Right hindlimb (tissue), 1 donor: ENCODE data around the gene TMEM123.

ENCODE experiments used
- DNase-seq: peaks from one replicate; pipeline ENCODE4 v3.0.0-alpha.2; 2018

Gene TMEM123, protein sequence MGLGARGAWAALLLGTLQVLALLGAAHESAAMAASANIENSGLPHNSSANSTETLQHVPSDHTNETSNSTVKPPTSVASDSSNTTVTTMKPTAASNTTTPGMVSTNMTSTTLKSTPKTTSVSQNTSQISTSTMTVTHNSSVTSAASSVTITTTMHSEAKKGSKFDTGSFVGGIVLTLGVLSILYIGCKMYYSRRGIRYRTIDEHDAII

GRCh38 chr11:102452461-102453301 lies at the start of gene TMEM123:
Gene TMEM123 (minus strand): TSS chr11:102452765. CDS start chr11:102452623, 142 bp downstream.
- DNase-seq = peak; percentile 89

DNA sequence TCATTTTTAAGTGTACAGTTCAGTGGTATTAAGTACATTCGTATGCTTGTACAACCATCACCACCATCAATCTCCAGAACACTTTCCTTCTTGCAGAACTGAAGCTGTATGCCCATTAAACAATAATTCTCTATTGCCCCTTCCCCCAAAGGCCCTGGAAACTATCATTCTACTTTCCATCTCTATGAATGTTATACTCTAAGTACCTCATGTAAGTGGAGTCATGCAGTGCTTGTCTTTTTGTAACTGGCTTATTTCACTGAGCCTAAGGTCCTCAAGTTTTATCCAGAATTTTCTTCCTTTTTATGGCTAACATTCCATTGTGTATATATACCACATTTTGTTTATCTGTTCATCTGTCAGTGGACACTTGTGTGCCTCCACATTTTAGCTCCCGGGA lies 48.3 kb upstream of the TMEM123 start:
- DNase-seq = no peak

- no peak for DNase-seq
These were observed 47.4 kb upstream of the TMEM123 start for GRCh38 chr11:102499931-102500330.

GRCh38 chr11:102499151-102499550 lies 46.6 kb upstream of the TMEM123 start:
- no peak for DNase-seq

GRCh38 chr11:102497061-102497460 lies 44.5 kb upstream of the TMEM123 start:
- no peak for DNase-seq

DNA sequence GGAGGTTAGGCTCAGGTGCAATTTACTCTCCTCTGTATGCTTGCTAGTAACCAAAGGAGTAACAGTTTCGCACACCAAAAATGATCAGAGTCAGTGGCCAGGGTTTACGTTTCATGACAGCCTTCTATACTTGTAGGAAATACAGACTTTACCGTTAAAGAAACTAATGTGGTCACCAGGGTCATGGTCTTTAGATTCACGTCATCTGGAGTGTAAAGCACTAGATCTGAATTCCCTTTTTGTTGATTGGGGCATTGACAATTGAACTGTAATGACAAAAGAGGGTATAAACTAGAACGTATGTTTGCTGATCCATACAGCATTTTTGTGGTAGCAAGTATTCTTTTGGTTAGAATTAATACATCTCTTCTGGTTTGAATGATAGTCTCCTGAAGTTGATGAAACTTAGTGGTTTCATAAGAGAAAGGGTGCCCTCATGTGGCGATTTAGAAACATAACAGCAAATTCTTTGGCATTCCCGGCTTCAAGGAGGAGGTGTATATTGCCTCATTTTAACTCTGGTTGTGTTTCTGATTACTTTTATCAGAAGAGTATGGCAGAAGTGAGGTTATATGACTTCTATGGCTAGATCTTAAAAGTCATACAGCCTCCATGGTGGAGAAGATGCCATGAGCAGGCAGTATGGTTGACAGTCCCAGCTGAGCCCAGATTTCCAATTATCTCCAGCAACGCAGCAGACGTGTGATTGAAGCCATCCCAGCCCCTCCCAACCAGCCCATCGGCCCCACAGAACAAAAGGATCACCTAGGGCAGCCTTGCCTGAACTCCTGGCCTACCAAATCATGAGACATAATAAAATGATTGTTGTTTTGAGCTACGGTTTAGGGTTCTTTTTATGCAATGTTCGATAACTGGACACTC lies 42.8 kb upstream of the TMEM123 start:
- DNase-seq = peak; percentile 25

DNA sequence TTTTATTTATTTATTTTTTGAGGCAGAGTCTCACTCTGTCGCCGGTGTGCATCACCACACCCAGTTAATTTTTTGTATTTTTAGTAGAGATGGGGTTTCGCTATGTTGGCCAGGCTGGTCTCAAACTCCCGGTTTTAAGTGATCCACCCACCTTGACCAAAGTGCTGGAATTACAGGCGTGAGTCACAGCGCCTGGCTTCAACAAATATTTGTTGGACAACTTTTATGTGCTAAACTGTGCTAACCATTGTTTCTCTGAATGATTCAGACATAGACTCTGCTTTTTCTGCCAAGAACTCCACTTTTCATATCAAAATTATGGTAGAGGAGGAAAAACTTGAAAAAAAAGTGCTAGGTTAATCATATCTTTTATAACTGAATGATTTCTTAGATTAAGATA lies 41.7 kb upstream of the TMEM123 start:
- no peak for DNase-seq

GRCh38 chr11:102493524-102493923 lies 41.0 kb upstream of the TMEM123 start:
- DNase-seq = no peak

DNA sequence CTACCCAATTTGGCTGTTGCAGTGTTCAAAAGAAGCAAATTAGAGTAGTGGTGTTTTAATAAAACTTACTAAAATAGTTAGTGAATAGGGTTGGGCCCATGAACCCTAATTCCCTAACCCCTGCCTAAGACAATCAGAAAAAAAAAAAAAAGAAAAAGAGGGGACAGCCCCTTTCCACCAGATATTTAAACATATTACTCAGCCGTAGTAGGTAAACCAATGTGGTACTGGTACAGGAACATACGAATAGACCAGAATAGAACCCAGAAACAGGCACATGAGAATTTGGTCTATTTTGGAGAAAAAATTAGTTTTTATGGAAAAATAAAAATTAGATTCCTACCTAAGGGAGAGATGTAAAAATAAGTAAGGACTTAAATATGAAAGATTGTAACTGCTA lies 39.4 kb upstream of the TMEM123 start:
- DNase-seq = no peak

- no peak for DNase-seq
These were observed 36.9 kb upstream of the TMEM123 start for GRCh38 chr11:102489186-102490145.

DNA sequence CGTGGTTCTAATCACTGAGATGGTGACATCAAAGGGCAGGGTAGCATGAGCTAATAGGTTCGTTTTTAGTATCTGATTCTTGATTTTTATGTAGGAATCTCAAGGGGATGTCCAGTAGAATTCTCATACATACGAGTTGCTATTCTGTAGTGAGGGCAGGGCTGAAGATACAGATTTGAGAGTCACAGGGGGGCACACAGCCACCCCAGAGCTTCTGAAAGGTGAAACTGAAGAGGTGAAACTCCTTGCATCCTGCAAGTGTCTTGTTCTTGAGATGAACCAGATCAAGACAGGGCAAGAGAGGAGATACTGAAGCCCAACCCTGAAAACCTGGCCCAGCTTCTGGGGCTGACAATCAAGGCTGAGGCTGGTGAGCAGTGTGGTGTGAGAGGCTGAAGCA lies 35.6 kb upstream of the TMEM123 start:
- no peak for DNase-seq

- DNase-seq = no peak
These were observed 34.6 kb upstream of the TMEM123 start for GRCh38 chr11:102487214-102487613.

DNA sequence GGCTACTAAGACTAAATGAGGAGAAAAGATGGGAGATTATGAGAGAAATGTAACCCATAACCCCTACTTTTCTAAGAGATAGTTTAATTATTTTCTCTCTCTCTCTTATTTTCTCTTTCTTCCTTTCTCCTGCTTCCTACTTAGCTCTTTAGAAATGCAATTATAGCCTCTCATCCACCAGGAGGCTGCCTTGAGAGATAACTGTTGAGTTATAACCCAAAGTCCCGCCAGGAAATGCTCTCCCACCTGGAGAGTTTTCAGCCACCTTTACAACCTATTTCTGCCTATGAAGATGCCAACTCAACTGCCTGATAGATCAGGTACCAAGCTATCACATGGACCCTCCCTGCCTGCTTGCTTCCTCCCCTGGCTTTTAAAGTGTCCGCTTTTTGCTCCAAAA lies 34.0 kb upstream of the TMEM123 start:
- DNase-seq = no peak

- no peak for DNase-seq
These were observed 32.6 kb upstream of the TMEM123 start for GRCh38 chr11:102485095-102485722.

DNA sequence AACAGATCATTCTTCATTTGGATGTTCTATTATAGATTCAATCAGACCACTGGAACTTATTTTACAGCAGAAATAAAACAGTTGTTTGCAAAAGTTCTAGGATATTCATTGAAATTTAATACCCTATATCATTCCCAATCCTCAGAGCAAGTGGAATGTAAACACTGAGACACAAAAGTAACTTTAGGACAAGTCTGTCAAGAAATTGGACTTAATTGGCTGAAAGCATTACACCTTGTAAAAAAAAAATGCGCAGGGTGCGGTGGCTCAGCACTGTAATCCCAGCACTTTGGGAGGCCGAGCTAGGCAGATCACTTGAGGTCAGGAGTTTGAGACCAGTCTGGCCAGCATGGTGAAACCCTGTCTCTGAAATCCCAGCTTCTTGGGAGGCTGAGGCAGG lies 29.9 kb upstream of the TMEM123 start:
- no peak for DNase-seq

GRCh38 chr11:102479733-102480132 lies 27.2 kb upstream of the TMEM123 start:
- no peak for DNase-seq

DNA sequence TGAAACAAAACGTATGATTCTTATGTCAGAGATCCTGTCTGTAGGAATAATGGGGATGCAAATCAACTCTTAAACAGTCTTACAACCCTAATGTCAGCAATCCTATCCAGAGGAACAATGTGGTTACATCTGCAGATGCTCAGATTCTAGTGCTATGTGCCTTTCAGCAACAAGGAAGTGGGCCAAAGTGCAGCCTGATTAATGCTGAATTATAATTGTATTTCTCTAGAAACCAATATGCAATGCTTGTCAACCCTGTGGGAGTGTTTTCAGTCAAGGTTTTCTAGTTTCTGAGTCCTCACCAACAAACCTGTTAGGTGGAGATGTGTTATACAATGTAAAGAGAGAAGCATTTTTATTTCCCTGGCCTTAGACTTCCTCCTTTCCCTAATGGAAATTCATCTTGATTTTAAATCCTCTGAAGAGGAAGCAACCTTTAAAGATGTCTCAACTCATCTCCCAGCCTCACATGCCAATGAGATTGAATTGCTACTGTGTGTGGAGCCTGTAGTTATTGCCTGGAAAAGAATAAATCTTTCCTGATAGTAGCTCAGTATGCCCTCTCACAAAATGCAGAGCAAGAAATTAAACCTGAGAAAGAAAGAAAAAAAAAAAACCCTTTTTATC lies 26.2 kb upstream of the TMEM123 start:
- DNase-seq = no peak

DNA sequence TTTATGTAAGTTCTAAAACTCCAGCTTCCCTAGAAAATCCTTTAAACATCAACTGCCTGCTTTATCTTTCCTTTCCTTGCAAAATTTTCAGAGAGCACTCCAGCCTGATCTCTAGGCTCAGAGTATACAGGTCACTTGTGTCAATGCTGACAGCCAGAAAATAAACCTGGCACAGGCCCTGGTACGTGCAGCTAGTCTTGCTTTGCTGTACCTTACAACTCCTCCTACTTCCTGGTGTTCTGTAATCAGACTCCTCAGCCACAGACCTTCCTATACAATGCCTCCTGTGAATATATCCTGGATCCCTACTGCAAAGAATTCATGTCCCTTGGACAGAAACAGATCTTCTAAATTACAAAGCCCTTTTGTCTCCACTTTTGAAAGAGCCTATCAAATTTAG lies 24.2 kb upstream of the TMEM123 start:
- no peak for DNase-seq

- no peak for DNase-seq
These were observed 23.5 kb upstream of the TMEM123 start for GRCh38 chr11:102476069-102476468.

GRCh38 chr11:102473543-102473942 lies 21.0 kb upstream of the TMEM123 start:
- DNase-seq = no peak

DNA sequence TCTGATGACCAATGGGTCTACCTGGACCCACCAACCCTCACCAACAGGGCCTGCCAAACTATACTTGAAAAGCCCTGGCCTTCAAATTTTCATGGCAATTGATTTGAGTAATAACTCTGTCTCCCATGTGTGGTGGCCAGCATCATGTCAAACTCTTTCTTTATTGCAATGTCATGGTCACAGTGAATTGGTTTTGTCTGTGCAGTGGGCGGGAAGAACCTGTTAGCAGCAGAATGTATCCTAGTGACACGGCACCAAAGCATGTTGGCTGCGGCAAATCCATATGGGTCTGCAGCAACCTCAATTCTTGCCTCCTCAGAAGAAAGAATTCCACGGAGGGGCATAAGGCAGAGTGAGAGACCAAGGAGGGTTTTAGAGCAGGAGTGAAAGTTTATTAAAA lies 19.6 kb upstream of the TMEM123 start:
- DNase-seq = no peak
